DOHH2 (cell line): ENCODE measurements around the gene CA4.

Experiments
- CTCF ChIP-seq: fragments of 200-600 bp; sonication (generic); IDR thresholded peaks from one replicate; pipeline ENCODE4 v1.5.1; 2014; ENCODE audit warnings: antibody characterized with exemption, mild to moderate bottlenecking, low read depth, low read length; ENCODE audit not compliant: poor library complexity, severe bottlenecking
- EZH2phosphoT487 ChIP-seq: fragments of 200-600 bp; sonication (generic); IDR thresholded peaks from 2 replicates; pipeline ENCODE4 v1.6.1; 2017; ENCODE audit warnings: borderline replicate concordance, mild to moderate bottlenecking, antibody characterized with exemption, low read length, moderate library complexity, mixed read lengths

GRCh38 chr17:60135151-60135950 is 14.4 kb upstream of the CA4 start:
- TF ChIP-seq CTCF (no peak), EZH2phosphoT487 (no peak)
